Right lobe of liver (tissue), 6 donors: ENCODE data around the gene SIX5. TPM values are rescaled to one million over a fixed set of nuclear protein-coding genes. Genes with fewer than 3 reads are reported as not detected.

Experiments
- ATAC-seq, 4 donors: fragments of 200-7000 bp; cut with Tn5 transposase; one replicate each; pipeline ENCODE4 v1.9.1; 2020; ENCODE audit warnings: mild to moderate bottlenecking in 4 of 4, moderate library complexity in 4 of 4
- DNase-seq, 3 donors: peaks; one replicate each; pipeline ENCODE4 v3.0.0-alpha.2; 2020
- H3K27ac ChIP-seq, 3 donors: fragments of 200-600 bp; one replicate each; pipeline ENCODE4 v1.8.0; 2022
- H3K27me3 ChIP-seq, 2 donors: fragments of 200-600 bp; one replicate each; pipeline ENCODE4 v1.8.0; 2022
- H3K36me3 ChIP-seq, 4 donors: fragments of 200-600 bp; sonication (generic) in 1 of 4; one replicate each; pipeline versions ENCODE4 v1.5.1 to v1.8.0; 2017 to 2022; ENCODE audit warnings: control low read depth in 1 of 4
- H3K4me1 ChIP-seq, 4 donors: fragments of 200-600 bp; sonication (generic) in 1 of 4; one replicate each; pipeline versions ENCODE4 v1.5.1 to v1.8.0; 2017 to 2022; ENCODE audit warnings: control low read depth in 1 of 4
- H3K4me3 ChIP-seq, 3 donors: fragments of 200-600 bp; one replicate each; pipeline ENCODE4 v1.8.0; 2022
- H3K9me3 ChIP-seq, 4 donors: fragments of 200-600 bp; sonication (generic) in 1 of 4; one replicate each; pipeline versions ENCODE4 v1.5.1 to v1.8.0; 2017 to 2022; ENCODE audit warnings: control low read depth in 1 of 4
- CTCF ChIP-seq, 4 donors: fragments of 200-600 bp in 3 of 4; fragments of 450-650 bp in 1 of 4; IDR thresholded peaks; one replicate each; pipeline versions ENCODE4 v1.5.1 to v1.8.0; 2016 to 2022; ENCODE audit warnings: antibody characterized with exemption in 4 of 4, mild to moderate bottlenecking in 2 of 4
- POLR2A ChIP-seq: fragments of 450-650 bp; IDR thresholded peaks from one replicate; pipeline ENCODE4 v1.6.1; 2017; ENCODE audit warnings: antibody characterized with exemption, mild to moderate bottlenecking
- WGBS: methylation state at CpG from one replicate; pipeline ENCODE4 v1.1.6; 2018; ENCODE audit warnings: low coverage, low lambda C conversion rate; ENCODE audit not compliant: insufficient coverage; ENCODE audit errors: missing lambda C conversion rate; 5-methylcytosine and 5-hydroxymethylcytosine counted together
- intact Hi-C, 2 donors: fragments of 100-400 bp; cut with DNase I; formaldehyde crosslinking; loops; one replicate each; pipeline versions ENCODE4 v1.11.2 to v1.14.1; 2022
- total RNA-seq, 6 experiments: library from RNA; depleted of rRNA in 2 of 6; stranded (reverse); fragments of >200 nt in 2 of 6; fragmentation: NEBNext Ultra II Directional in 3 of 6; extraction: Animal tissue kit (Norgen Biotek cat#: 25700) in 3 of 6; gene quantifications; one replicate each; pipeline versions ENCODE4 v1.1.0 to v1.2.4, GENCODE V29; 2016 to 2023
- donor health status: DM: no; HTN: yes; CAD: no.
- donor health status: DM: no; HTN: no; CAD: no.
- donor health status: DM: no; HTN: no; CAD: no.
- donor health status: DM: no; HTN: yes; CAD: no.
- donor health status: DM: no; HTN: yes; CAD: no.

SIX5 gene
- total RNA-seq, 6 experiments from 2014 or later, result 7.8 to 11.6 (median 9.5) TPM

- WGBS, result no CpG with 5 or more reads among the region's 17 CpGs
- Histone ChIP-seq H3K36me3 (no peaks in the 10 kb centered on the region), H3K9me3 (no peaks in the 10 kb centered on the region), H3K27me3 (no peaks in the 10 kb centered on the region), H3K4me1 (peaks cover 0 to 12% (median 3%) of the 10 kb centered on the region in 4 donors), H3K27ac (peak overlapping the region; percentile 86 to 97 (median 92)), H3K4me3 (peak overlapping the region in 2 of 3 donors; percentile 80 to 91)
- no peak for DNase-seq
- intact Hi-C loops, result no loop called here
- ATAC-seq, result no peak
- TF ChIP-seq POLR2A (no peak), CTCF (IDR thresholded peaks at IDR 0.05) (no peak)
These were observed 2.7 kb downstream of the SIX5 start for GRCh38 chr19:45766296-45766868.

GRCh38 chr19:45765702-45766295, 3.3 kb downstream of the SIX5 start:
- H3K27me3 ChIP-seq, result no peaks in the 10 kb centered on the region
- H3K4me1 ChIP-seq, result peaks cover 0 to 9% (median 0%) of the 10 kb centered on the region in 4 donors
- no peak for ATAC-seq
- H3K9me3 ChIP-seq, result no peaks in the 10 kb centered on the region
- TF ChIP-seq CTCF (IDR thresholded peaks at IDR 0.05) (no peak), POLR2A (no peak)
- intact Hi-C loops, result no loop called here
- no peak overlapping the region for H3K27ac ChIP-seq
- H3K36me3 ChIP-seq, result no peaks in the 10 kb centered on the region
- peak in 1 of 3 donors; percentile 57 for DNase-seq
- WGBS, result 79% methylated on average over 13 of the region's 23 CpGs
- no peak overlapping the region for H3K4me3 ChIP-seq

- no peak overlapping the region for H3K4me3 ChIP-seq
- H3K27ac ChIP-seq, result no peak overlapping the region
- no peaks in the 10 kb centered on the region for H3K9me3 ChIP-seq
- peaks cover 0 to 9% (median 0%) of the 10 kb centered on the region in 4 donors for H3K4me1 ChIP-seq
- ATAC-seq (no peak), DNase-seq (no peak)
- TF ChIP-seq POLR2A, result no peak
- TF ChIP-seq CTCF (IDR thresholded peaks at IDR 0.05), result no peak
- H3K36me3 ChIP-seq, result no peaks in the 10 kb centered on the region
- no peaks in the 10 kb centered on the region for H3K27me3 ChIP-seq
- intact Hi-C loops, result no loop called here
- WGBS, result 40% methylated on average over 12 of the region's 21 CpGs
These were observed 3.9 kb downstream of the SIX5 start for GRCh38 chr19:45764945-45765701.

GRCh38 chr19:45764475-45764874, 4.6 kb downstream of the SIX5 start:
- 71% methylated on average over 6 of the region's 6 CpGs for WGBS

More at GRCh38 chr19:45764475-45764874, 4.6 kb downstream of the SIX5 start:
- no peak overlapping the region for H3K4me3 ChIP-seq
- H3K36me3 ChIP-seq, result no peaks in the 10 kb centered on the region
- no peak overlapping the region for H3K27ac ChIP-seq
- no peaks in the 10 kb centered on the region for H3K9me3 ChIP-seq
- H3K27me3 ChIP-seq, result no peaks in the 10 kb centered on the region
- TF ChIP-seq POLR2A (no peak), CTCF (IDR thresholded peaks at IDR 0.05) (no peak)
- DNase-seq (no peak), ATAC-seq (no peak)
- intact Hi-C loops, result no loop called here
- H3K4me1 ChIP-seq, result peaks cover 0 to 9% (median 0%) of the 10 kb centered on the region in 4 donors
